WERI-Rb-1 (cell line): ENCODE results near the gene ZNF469.
"Not testable (repeated sequence)": the region's sequence is repeated elsewhere in the genome, so short reads cannot be mapped to it uniquely, and the experiment has no call there.

Source experiments
- DNase-seq: peaks from one replicate; pipeline ENCODE4 v3.0.0-alpha.2; 2020
- H3K27ac ChIP-seq: fragments of 250-450 bp; sonication (Bioruptor Pico); 2 replicates; pipeline ENCODE4 v1.5.1; 2020; ENCODE audit warnings: mild to moderate bottlenecking, moderate library complexity
- H3K27me3 ChIP-seq: fragments of 250-450 bp; sonication (Bioruptor Pico); 2 replicates; pipeline ENCODE4 v1.5.1; 2021; ENCODE audit warnings: mild to moderate bottlenecking, low read depth, moderate library complexity; ENCODE audit not compliant: insufficient read depth, severe bottlenecking
- H3K36me3 ChIP-seq: fragments of 250-450 bp; sonication (Bioruptor Pico); 2 replicates; pipeline ENCODE4 v1.5.1; 2020; ENCODE audit warnings: mild to moderate bottlenecking, moderate library complexity
- H3K4me3 ChIP-seq: 2 replicates; pipeline ENCODE4 v1.5.1; 2011; ENCODE audit warnings: low read depth, mild to moderate bottlenecking, control low read depth, low read length
- H3K9me3 ChIP-seq: fragments of 250-450 bp; sonication (Bioruptor Pico); 2 replicates; pipeline ENCODE4 v1.5.1; 2021; ENCODE audit warnings: mild to moderate bottlenecking, moderate library complexity; ENCODE audit not compliant: severe bottlenecking
- CTCF ChIP-seq: IDR thresholded peaks from 2 replicates; pipeline ENCODE4 v1.5.1; 2011; ENCODE audit warnings: low read depth, mild to moderate bottlenecking, control low read depth, inconsistent platforms, low read length

The ZNF469 gene

GRCh38 chr16:88356727-88357199 is 26.0 kb upstream of the ZNF469 start:
- Histone ChIP-seq H3K36me3 (no peaks in the 10 kb centered on the region), H3K27ac (no peak overlapping the region), H3K4me3 (no peak overlapping the region), H3K27me3 (no peaks in the 10 kb centered on the region), H3K9me3 (no peaks in the 10 kb centered on the region)
- no peak for TF ChIP-seq CTCF
- DNase-seq, result no peak

- H3K36me3 ChIP-seq, result no peaks in the 10 kb centered on the region
- no peak for TF ChIP-seq CTCF
- H3K9me3 ChIP-seq, result no peaks in the 10 kb centered on the region
- H3K27ac ChIP-seq, result no peak overlapping the region
- DNase-seq, result no peak
- no peaks in the 10 kb centered on the region for H3K27me3 ChIP-seq
- no peak overlapping the region for H3K4me3 ChIP-seq
These were observed 25.3 kb upstream of the ZNF469 start for GRCh38 chr16:88357317-88358022.

GRCh38 chr16:88358023-88358420 is 24.7 kb upstream of the ZNF469 start:
- H3K9me3 ChIP-seq, result no peaks in the 10 kb centered on the region

GRCh38 chr16:88359008-88359407 is 23.8 kb upstream of the ZNF469 start:
- no peak overlapping the region for H3K27ac ChIP-seq
- no peak for DNase-seq
- no peaks in the 10 kb centered on the region for H3K27me3 ChIP-seq
- H3K36me3 ChIP-seq, result no peaks in the 10 kb centered on the region
- H3K4me3 ChIP-seq, result no peak overlapping the region
- no peaks in the 10 kb centered on the region for H3K9me3 ChIP-seq
- TF ChIP-seq CTCF, result no peak

More at GRCh38 chr16:88358023-88358420, 24.7 kb upstream of the ZNF469 start:
- Histone ChIP-seq H3K4me3 (no peak overlapping the region), H3K36me3 (no peaks in the 10 kb centered on the region), H3K27ac (no peak overlapping the region), H3K27me3 (no peaks in the 10 kb centered on the region)
- TF ChIP-seq CTCF, result no peak
- DNase-seq, result no peak

- H3K27me3 ChIP-seq, H3K9me3 ChIP-seq, DNase-seq, H3K36me3 ChIP-seq, H3K4me3 ChIP-seq, H3K27ac ChIP-seq: not testable (repeated sequence)
These were observed 22.4 kb upstream of the ZNF469 start for GRCh38 chr16:88360401-88360800.

- TF ChIP-seq CTCF, result no peak
- H3K36me3 ChIP-seq, result no peaks in the 10 kb centered on the region
These were observed 21.8 kb upstream of the ZNF469 start for GRCh38 chr16:88360999-88361398.

More at GRCh38 chr16:88360999-88361398, 21.8 kb upstream of the ZNF469 start:
- no peaks in the 10 kb centered on the region for H3K9me3 ChIP-seq
- H3K4me3 ChIP-seq, result no peak overlapping the region
- no peaks in the 10 kb centered on the region for H3K27me3 ChIP-seq
- no peak overlapping the region for H3K27ac ChIP-seq
- DNase-seq, result no peak
